Retinal pigment epithelial cell (primary cell): ENCODE results near the gene CEP170.
A peak's percentile ranks its signal among the peaks of the same experiment; 100 is the strongest.
"Not testable (repeated sequence)": the region's sequence is repeated elsewhere in the genome, so short reads cannot be mapped to it uniquely, and the experiment has no call there.

Experiments used
- DNase-seq: peaks from one replicate; pipeline ENCODE4 v3.0.0-alpha.2; 2010; ENCODE audit warnings: low read depth
- H3K4me3 ChIP-seq: 2 replicates; pipeline ENCODE4 v1.5.1; 2011; ENCODE audit warnings: mild to moderate bottlenecking, low read length, control low read depth, moderate library complexity
- TF ChIP-seq, protein P1 (sequence below): conservative IDR thresholded peaks from 2 replicates; pipeline ENCODE4 v1.5.1; 2011; ENCODE audit warnings: low read depth, low read length, control low read depth, inconsistent platforms

CEP170 gene

DNA sequence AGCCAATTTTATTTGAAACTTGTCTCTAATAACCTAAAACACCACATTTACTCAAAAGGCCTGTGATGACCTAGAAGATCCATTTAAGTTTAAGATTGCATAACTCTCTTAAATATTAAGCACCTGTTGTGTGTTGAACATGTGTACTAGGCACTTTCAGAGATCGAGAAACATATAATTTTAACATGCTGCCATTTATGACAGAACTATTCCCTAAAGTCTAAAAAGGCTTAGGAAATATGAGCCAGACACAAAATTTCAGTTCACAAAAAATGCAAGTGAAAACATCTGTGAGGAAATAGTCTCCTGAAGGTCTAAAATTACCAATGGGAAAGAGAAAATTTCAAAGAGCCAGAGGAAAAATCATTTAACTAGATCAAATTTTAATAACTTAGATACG, 37.7 kb downstream of the CEP170 start:
- TF ChIP-seq, protein P1, sequence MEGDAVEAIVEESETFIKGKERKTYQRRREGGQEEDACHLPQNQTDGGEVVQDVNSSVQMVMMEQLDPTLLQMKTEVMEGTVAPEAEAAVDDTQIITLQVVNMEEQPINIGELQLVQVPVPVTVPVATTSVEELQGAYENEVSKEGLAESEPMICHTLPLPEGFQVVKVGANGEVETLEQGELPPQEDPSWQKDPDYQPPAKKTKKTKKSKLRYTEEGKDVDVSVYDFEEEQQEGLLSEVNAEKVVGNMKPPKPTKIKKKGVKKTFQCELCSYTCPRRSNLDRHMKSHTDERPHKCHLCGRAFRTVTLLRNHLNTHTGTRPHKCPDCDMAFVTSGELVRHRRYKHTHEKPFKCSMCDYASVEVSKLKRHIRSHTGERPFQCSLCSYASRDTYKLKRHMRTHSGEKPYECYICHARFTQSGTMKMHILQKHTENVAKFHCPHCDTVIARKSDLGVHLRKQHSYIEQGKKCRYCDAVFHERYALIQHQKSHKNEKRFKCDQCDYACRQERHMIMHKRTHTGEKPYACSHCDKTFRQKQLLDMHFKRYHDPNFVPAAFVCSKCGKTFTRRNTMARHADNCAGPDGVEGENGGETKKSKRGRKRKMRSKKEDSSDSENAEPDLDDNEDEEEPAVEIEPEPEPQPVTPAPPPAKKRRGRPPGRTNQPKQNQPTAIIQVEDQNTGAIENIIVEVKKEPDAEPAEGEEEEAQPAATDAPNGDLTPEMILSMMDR, result no peak
- no peak for DNase-seq
- H3K4me3 ChIP-seq, result no peak overlapping the region

DNA sequence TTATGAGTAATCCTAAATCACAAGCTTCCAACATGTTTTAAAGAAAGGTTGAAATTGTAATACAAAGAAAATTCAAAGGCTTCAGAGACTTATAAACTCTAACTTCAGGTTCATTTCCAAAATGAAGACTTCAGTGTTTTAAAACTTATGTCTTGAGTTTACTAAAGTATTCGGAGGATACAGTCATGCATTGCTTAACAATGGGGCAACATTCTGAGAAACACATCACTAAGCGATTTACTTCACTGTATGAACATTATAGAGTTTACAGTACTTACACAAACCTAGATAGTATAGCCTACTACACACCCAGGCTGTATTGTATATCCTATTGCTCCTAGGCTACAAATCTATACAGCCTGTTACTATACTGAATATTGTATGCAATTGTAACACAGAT, 38.3 kb downstream of the CEP170 start:
- H3K4me3 ChIP-seq, result no peak overlapping the region
- DNase-seq, result no peak
- TF ChIP-seq, protein P1, result no peak

DNA sequence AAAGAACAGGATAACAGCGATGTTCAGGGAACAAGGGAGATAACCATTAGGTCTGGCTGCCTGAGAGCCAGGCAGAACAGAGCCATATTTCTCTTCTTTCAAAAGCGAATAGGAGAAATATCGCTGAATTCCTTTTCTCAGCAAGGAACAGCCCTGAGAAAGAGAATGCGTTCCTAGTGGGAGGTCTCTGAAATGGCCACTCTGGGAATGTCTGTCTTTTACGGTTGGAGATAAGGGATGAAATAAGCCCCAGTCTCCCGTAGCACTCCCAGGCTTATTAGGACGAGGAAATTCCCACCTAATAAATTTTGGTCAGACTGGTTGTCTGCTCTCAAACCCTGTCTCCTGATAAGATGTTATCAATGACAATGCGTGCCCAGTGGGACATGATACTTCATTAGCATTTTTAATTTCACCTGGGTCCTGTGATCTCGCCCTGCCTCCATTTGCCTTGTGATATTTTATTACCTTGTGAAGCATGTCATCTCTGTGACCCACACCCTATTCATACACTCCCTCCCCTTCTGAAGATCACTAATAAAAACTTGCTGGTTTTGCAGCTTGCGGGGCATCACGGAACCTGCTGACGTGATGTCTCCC, 39.7 kb downstream of the CEP170 start:
- not testable (repeated sequence) for DNase-seq, H3K4me3 ChIP-seq

DNA sequence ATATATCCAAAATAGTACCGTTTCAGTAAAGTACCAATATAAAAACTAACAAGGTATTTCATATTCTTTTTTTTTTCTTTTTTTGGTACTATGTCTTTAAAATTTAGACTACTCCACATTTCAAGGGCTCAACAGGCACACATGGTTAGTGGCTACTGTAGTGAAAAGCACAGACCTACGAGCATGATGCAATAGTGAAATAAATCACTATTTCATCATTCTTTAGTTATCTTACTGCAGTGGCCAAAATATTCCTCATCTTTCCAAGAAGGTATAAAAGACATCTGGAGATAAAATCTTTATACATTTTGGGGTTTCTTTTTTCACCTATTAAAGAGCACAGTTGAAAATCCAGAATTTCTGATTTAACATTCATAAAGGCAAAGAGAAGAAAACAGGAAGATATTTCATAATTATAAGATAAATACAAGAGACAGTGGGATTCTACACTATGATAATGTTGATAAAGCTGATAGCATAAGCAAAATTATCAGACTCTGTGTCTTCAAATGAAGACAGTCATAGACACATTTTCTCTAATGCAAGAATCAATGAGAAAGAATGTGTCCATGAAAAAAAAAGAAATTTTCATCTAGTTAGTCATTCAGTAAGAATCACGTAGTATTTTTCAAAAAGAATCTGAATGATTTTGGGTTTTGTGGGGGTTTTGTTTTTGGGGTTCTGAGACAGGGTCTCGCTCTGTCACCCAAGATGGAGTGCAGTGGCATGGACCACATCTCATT, 41.9 kb downstream of the CEP170 start:
- DNase-seq, result no peak
- TF ChIP-seq, protein P1, result no peak
- no peak overlapping the region for H3K4me3 ChIP-seq

DNA sequence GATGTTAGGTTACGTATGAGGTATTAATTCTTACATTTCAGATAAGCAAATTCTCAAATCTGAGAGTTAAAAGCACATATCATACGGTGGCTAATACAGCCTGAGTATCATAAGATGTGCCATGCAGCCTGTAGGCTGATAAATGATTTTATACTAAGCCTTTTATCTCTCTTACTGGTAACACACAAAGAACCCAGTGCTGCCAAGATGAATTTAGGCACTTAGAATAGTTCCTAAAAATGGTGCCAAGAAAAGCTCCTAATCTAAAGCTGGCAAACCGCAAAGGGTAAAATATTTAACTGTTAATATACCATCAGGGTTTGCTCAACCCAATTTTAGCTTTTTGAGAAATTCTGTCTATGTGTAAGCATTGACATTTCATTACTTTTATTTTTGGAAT, 43.1 kb downstream of the CEP170 start:
- DNase-seq, result peak; percentile 44
- not testable (repeated sequence) for H3K4me3 ChIP-seq

DNA sequence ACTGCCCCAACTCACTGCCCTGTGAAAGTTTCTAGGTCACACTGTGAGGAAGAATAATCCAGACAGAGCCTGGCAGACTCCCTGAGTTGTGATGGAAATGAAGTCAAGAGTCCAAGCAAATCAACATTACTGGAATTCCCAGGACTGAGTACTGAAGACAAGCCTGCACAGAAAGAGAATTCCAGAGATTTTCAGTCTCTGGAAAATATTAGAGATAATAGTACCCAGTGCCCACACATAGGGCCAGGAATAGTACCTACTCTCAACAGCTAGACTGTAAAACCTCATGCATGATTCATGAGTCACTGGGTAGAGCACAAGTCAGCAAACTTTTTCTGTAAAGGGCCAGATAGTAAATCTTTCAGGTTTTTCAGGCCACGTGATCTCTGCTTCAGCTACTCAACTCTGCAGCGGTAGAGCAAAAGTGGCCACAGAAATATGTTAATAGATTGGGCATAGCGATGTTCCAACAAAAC, 50.0 kb downstream of the CEP170 start:
- peak; percentile 61 for DNase-seq
- not testable (repeated sequence) for H3K4me3 ChIP-seq

DNA sequence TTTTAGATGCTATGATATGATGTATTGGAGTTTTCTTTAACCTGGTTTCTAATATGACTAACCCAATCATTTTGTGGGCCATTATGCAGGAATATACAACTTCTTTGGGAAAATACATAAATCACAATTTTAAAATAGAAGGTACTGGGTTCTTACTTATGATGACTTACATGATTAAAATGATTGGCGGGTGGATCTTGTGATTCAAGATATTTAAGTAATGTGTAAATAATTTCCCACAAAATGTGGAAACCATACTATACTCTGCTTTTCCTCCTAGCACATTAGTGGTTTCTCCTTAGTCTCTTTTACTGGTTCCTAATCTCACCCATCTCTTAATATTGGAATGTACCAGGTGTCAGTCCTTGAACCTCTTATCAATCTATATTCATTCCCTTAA, 50.7 kb downstream of the CEP170 start:
- not testable (repeated sequence) for H3K4me3 ChIP-seq, DNase-seq

DNA sequence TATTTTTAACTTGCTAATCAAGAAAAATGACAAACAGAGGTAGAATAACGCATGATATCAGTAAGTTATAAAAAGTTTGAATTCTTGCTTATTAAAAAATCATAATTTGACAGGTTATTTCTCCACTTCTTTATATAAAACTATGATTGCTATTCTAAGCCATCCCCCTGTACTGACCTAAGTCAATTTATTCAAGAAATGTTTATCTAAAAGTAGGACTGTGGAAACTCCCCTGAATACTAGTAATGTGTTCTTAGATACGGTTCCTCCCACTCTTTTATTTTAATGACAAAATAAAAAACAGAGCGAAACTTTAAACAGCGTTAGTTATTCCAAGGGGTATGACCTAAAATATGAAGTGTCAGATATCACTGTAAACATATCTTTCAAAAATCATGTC, 51.9 kb downstream of the CEP170 start:
- DNase-seq, H3K4me3 ChIP-seq: not testable (repeated sequence)

DNA sequence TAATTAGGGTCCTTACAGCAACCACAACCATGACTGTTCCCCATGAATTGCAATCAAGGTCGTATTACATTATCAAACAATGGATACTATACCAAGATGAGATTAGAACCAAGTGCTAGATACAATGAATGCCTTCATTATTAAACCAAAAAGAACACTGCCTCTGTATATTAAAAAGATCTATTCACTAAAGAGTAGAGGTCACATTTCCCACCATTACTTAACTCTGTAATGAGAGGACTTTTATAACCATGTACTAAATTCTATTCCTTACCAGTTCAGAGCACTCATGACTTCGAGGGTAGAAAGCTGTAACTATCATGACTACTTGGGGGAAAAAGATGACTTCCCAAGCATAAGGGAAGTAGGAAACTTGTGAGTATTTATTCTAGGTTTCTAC, 53.8 kb downstream of the CEP170 start:
- not testable (repeated sequence) for DNase-seq, H3K4me3 ChIP-seq

DNA sequence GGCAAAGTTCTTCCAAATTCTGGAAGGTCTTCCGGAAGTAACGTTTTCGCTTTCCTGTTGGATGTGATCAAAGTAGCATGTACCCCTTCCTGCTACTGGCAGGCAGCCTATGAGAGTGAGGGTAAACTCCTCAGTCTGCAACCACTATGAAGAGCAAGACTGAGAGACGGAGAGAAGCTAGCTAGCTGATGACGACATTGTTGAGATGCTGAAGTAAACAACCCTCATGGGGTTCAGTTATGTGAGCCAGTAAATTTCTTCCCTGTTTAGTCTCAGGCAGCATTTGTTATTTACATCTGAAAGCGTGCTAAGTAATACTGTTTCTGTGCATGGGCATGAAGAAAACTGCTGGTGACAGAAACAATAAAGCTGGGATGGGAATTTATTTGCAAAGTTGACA, 57.6 kb downstream of the CEP170 start:
- not testable (repeated sequence) for H3K4me3 ChIP-seq, DNase-seq

DNA sequence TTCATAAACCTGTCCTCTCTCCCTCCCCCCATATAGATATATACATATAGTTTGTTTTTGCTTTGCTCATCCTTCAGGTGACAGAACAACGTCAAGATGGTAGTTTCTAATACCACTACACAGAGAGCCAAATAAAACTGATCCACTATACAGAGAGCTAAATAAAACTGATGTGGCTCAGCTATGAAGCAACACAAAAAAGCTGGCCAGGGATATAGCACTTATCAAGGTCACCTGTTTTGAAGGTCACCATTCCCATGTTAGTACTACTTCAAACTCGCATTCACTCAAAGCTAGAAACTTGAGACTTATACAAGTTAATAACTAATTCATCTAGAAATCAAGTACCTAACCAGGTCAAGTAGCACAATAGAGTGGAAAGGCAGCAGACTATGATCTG, 61.8 kb downstream of the CEP170 start:
- not testable (repeated sequence) for H3K4me3 ChIP-seq, DNase-seq

DNA sequence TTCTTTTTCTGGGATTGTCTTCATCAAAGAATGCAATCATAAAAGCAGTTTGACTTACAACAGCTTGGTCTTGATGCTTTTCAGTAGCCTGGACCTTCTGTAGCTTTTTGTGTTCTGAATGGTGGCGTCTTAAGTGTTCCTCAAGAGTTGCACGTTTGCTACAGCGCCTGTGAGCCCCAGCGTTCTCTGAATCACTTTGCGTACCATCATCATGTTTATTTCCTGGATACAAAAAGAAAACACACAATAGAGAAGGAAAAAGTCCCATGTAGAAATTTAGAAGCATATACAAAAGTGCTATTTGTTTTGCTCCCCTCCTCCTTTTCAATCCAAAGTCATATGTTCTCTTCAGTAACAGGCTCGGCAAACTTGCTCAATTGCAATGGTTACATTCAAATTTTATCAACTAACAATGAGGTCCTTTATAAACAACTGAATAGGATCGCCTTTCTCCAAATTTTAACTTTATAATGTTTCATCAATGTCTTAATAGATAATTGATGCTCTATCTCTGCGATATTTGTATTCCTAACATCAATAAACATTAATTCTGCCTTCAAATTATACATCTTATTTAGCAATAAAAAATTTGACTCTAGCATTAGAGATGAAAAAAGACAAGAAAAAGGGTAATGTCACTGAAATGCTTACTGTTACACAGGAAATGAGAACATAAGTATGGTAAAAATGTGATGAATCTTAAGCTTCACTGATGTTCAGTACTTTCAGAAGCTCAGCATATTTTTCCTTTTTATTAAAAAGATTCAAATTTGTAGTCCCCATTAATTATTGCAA, 68.7 kb downstream of the CEP170 start:
- not testable (repeated sequence) for DNase-seq, H3K4me3 ChIP-seq

DNA sequence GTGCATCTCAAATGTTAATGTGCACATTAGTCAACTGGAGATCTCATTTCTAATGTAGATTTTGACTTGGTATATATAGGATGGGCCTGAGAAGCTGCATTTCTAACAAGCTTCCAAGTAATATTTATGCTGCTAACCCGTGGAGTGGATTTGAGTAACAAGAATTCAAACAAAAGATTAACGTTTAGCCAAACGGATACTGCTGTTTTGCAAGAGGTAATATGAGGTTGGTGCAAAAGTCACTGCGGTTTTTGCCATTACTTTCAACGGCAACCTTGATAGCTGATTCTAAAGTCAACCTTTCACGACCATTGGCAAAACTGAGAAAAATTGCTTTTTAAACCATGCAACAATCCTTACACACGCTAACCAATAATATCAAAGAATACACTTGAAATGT, 70.3 kb downstream of the CEP170 start:
- not testable (repeated sequence) for DNase-seq, H3K4me3 ChIP-seq

DNA sequence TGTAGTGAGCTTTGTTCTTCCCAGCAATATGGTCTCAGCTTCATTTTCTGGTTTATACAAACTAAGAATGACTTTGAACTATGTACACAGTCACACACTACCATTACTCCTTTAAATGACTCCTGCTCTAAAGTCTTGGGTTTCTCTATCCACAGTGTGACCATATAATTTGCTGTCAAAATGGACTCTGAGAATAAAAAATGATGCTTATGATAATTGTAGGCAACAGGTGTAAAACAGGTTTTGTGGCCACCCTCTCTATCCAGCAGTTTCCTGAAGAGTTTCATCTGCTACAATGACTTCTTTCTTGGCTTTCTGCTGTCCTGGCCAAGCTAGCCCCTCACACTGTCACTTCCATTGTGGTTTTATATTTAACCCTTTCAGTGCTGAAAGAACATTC, 71.4 kb downstream of the CEP170 start:
- not testable (repeated sequence) for DNase-seq, H3K4me3 ChIP-seq

DNA sequence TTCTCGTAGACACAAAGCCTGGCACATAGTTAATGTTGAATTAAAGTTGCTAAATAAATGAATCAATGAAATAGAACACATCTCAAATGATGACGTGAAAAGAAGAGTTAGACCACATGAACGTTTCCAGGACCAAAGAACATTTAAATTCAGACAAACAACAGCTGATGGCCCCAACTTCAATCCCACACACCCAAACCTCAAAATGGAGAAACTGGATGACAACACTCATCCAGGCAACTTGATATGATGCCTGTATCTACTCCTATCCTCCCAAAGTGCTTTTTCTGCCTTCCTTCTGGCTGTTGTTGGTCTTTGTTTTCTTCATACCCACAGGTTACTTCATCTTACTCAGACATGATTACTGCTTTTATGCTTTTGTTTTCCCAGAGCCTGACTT, 71.9 kb downstream of the CEP170 start:
- not testable (repeated sequence) for DNase-seq, H3K4me3 ChIP-seq
